HG02885 (cell line): Measurements from ENCODE around the gene PIK3C3.
"Not testable (repeated sequence)": the region's sequence is repeated elsewhere in the genome, so short reads cannot be mapped to it uniquely, and the experiment has no call there.

ENCODE experiments used
- ATAC-seq: cut with Tn5 transposase; IDR thresholded peaks from one replicate; pipeline ENCODE4 v1.9.1; 2021; ENCODE audit warnings: mild to moderate bottlenecking; ENCODE audit not compliant: unreplicated experiment, poor library complexity

The PIK3C3 gene

DNA sequence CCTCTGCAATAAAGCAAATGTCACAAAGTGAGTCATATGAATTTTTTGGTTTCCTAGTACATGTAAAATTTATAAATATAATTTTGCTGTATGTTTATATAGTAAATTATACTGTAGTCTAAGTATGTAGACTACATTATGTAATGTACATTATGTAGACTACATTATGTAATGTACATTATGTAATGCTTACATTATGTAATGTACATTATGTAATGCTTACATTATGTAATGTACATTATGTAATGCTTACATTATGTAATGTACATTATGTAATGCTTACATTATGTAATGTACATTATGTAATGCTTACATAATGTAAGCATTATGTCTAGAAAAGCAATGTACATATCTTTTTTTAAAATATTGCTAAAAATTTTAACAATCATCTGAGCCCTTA, 54.4 kb downstream of the PIK3C3 start:
- ATAC-seq: not testable (repeated sequence)

DNA sequence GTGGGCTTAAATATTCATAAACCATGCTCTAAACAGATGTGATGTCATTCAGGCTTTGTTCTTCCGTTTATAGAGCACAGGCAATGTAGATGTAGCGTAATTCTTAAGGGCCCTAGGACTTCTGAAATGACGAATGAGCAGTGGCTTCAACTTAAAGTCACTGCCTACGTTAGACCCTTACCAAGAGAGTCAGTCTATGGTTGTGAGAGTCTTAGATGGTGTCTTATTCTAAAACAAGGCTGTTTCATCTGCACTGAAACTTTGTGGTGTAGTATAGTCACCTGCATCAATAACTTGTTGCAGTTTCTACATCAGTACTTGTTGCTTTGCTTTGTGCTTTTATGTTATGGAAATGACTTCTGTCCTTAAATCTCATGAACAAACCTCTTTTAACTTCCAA, 56.0 kb downstream of the PIK3C3 start:
- ATAC-seq: peak; percentile 100

DNA sequence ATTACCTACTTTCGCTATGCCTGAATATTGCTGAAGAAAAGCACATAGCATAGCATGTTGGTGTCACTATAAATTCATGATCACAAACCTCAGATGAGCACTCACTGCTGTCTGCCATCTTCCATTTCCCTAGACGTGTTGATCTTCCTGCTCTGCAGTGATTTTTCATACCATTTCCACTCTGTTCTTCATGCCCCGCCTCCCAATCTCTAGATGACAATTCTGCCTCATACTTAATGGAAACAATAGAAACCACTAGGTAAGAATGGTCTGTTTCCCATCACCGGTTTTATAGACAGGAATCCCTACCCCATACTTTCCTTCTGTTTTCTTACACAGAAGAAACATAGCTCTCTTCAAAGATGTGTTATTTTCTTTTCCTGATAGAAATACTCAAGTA, 63.8 kb downstream of the PIK3C3 start:
- ATAC-seq: no peak

DNA sequence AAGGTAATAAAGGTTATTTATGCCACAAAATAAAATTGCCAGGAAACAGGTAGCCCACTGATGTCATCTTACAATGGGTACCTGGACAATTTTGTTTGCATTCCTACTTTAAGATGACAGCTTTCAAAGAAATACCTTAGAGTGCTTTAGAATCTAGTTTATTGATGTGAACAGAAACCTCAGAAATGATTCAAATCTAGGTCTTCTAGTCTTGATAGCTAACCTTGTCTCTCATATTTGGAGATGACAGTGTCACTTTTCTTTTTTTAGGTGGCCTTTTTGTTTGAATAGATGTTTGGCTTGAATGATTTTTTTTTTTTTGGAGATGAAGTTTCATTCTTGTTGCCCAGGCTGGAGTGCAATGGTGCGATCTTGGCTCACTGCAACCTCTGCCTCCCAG, 69.1 kb downstream of the PIK3C3 start:
- peak; percentile 33 for ATAC-seq

DNA sequence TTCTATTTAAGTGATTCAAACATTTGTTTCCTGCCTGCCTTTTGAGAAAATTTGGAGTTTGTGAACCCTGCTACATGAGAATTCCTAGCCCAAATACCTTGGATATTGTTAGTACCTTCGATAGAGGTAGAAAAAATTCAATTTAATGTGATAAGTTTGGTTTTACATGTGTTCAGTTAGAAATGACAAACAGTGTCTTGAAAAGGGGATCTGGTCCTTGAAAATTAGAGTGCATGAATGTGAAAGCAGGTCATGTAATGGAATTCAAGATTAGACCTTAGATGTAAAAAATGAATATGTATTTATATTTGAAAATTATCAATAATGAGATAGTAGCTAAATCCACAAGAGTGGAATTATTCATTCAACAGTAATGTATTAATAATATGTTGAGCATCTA, 70.5 kb downstream of the PIK3C3 start:
- ATAC-seq: peak; percentile 22

GRCh38 chr18:42025974-42026625, 71.1 kb downstream of the PIK3C3 start:
- ATAC-seq: peak; percentile 88

GRCh38 chr18:42028247-42028832, 73.3 kb downstream of the PIK3C3 start:
- no peak for ATAC-seq

DNA sequence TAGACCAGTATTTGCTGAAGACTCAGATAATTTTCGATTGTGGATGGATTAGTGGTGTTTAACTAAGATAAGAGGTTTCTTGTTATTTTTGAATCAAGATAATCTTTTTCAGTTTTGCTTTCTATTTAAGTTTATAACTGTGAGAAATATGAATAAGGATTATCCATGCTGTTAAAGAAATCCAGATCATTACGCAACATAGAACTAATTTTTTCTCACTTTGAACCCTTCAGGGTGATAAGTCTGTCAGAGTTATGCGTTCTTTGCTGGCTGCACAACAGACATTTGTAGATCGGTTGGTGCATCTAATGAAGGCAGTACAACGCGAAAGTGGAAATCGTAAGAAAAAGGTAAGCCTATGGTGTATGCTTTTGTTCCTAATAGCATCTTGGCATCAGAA, 74.1 kb downstream of the PIK3C3 start:
- no peak for ATAC-seq

DNA sequence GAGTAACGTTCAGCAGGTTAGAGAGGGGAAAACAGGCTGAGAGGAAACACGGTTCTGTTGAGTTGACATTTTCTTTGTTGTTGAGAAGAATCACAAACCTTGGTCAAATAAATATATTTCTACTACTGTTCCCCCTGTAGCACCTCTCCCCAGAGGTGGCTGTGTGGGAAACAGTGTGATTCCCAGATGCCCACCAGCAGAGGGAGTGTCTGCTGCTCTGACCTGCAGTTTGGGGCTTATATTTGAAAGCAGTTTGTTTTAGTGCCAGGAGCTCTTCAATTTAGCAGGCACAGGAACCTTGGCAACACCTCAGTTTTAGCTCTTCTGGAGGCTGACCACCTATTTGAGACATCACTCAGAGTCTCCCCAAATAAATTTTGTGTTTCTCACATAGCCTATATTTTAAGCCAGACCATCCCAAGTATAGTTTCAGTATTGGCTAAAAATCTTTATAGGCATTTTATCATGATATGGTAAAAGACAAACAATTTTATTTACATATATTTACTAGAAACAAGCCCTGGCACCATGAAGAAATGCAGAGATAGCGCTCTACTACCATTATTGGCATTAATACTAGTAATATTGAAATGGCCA, 75.7 kb downstream of the PIK3C3 start:
- no peak for ATAC-seq

DNA sequence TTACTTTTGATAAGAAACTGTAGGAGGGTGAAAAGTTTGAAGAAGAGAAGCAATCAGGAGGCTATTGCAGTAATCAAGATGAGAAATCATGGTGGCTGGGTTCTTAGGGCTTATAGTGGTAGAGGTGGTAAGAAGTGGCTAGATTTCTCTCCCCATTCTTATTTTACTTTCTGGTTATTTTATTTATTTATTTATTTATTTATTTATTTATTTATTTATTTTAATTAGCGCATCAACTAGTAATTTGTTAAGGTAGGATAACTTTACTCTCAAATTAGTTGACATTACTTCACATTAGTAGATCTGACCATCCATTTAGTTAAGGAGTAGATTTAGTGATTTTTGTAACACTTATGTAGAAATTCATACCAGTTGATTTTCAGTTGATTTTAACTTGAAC, 77.4 kb downstream of the PIK3C3 start:
- ATAC-seq: no peak

DNA sequence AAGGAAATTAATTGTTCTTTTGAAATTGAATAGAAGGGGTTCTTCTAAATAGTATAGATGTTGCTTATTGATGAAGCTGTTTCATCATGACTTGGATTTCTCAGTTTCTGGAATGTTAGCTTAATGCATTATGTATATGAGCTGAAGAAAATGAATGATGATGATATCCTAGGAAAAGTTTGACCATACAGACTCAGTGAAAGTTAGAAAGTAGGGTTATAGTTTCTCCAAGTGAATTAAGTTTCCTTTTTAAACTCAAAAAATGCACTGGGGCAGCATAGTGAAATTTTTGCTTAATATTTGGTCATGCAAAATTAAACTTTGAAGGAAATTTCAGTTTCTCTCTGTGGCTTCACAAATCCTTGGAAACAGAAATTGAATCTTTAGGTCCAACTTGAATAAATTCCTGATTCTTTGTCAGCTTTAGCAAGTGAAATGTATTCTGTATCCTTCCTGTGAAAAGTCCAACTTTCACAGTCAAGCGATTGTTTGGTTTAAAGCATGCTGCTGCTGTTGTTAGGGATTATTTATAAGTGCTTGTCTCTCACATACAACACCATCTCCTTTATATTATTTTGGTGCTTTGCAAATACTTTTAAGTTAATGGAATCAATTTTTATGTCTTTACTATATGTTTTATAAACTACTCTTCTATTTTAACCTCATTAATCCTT, 78.2 kb downstream of the PIK3C3 start:
- no peak for ATAC-seq

DNA sequence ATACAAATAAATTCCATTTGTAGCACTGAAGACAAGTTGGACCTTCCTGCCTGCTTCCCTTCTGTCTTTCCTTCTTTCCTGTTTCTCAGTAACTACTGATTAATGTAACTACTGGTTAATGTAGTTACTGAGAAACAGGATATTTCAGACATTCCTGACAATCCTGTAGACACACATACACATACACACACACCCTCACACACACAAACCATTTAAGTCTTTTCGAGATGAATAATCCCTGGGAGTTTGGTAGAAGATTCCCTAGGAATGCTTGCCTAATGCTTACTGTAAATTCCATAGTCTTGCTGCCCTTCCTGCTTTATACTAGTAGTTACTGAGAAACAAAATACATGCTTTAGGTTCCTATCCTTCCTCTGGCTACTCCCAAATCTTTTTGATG, 83.9 kb downstream of the PIK3C3 start:
- no peak for ATAC-seq

GRCh38 chr18:42039396-42039795, 84.4 kb downstream of the PIK3C3 start:
- no peak for ATAC-seq

- ATAC-seq: no peak
Observed at GRCh38 chr18:42041793-42042192, 86.8 kb downstream of the PIK3C3 start.

DNA sequence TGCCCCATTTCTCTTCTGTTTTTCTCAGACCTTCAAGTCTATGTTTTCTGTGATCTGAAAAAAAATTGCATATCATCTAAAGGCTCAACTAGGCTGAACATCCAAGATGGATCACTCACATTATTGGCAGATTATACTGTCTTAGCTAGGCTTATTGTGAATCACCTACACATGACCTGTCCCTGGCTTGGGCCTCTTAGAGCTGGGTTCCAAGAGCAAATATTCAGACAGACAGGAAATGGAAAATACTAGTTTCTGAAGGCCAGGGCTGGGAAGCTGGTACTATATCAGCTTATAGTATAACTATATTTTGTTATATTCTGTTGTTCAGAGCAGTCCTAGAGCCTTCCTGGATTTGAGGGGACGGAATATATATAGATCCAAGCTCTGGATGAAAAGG, 90.3 kb downstream of the PIK3C3 start:
- no peak for ATAC-seq

DNA sequence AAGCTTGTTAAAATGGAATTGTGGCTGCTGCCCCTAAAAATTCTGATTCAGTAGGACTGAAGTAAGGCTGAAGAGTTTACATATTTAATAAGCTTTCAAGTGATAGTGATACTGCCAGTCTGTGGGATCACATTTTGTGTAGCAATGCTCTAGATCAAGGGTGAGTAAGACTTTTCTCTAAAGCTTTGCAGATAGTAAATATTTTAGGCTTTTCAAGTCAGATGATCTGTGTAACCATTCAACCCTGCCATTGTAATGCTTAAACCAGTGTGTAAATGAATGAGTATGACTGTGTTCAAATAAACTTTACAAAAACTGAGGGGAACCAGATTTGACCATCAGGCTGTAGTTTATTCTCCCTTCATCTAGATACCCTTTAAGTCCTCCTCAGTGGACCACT, 92.7 kb downstream of the PIK3C3 start:
- no peak for ATAC-seq

GRCh38 chr18:42048158-42048557, 93.1 kb downstream of the PIK3C3 start:
- ATAC-seq: no peak

DNA sequence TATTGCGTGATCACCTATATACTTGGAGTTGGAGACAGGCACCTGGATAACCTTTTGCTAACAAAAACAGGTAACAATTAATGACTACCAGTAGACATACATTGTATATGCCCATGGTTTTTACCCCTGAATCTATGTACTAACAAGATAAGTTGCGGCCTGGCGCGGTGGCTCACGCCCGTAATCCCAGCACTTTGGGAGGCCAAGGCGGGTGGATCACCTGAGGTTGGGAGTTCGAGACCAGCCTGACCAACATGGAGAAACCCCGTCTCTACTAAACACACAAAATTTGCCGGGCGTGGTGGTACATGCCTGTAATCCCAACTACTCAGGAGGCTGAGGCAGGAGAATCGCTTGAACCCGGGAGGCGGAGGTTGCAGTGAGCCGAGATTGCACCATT, 94.5 kb downstream of the PIK3C3 start:
- not testable (repeated sequence) for ATAC-seq

GRCh38 chr18:42051411-42051810, 96.4 kb downstream of the PIK3C3 start:
- ATAC-seq: no peak

- no peak for ATAC-seq
Observed at GRCh38 chr18:42052122-42052708, 97.2 kb downstream of the PIK3C3 start.

- peak; percentile 83 for ATAC-seq
Observed at GRCh38 chr18:42053188-42053781, 98.3 kb downstream of the PIK3C3 start.
